ENCODE data around the gene TXNDC11.

The TXNDC11 gene

GRCh38 chr16:11639925-11640899 is 102.4 kb downstream of the TXNDC11 start:
- no peak for TF ChIP-seq CTCF (IDR thresholded peaks at IDR 0.05)
- Histone ChIP-seq H3K27ac (peak overlapping the region; percentile 93 to 99), H3K4me3 (peak overlapping the region; percentile 27)
- peak; percentile 96 for DNase-seq (ENCODE audit: low spot score)

- TF ChIP-seq CTCF (IDR thresholded peaks at IDR 0.05): no peak
- Histone ChIP-seq H3K4me3 (no peak overlapping the region), H3K27ac (peak overlapping the region; percentile 72 to 93)
- DNase-seq (ENCODE audit: low spot score): no peak
These were observed 103.6 kb downstream of the TXNDC11 start for GRCh38 chr16:11639008-11639562.

GRCh38 chr16:11638140-11638539 is 104.5 kb downstream of the TXNDC11 start:
- H3K27ac ChIP-seq: peak overlapping the region in 1 of 2 donors; percentile 13
- no peak for TF ChIP-seq CTCF (IDR thresholded peaks at IDR 0.05)
- H3K4me3 ChIP-seq: no peak overlapping the region
- DNase-seq (ENCODE audit: low spot score): no peak

GRCh38 chr16:11637320-11637719 is 105.3 kb downstream of the TXNDC11 start:
- TF ChIP-seq CTCF (IDR thresholded peaks at IDR 0.05): no peak
- DNase-seq (ENCODE audit: low spot score): no peak
- no peak overlapping the region for H3K27ac ChIP-seq
- no peak overlapping the region for H3K4me3 ChIP-seq

GRCh38 chr16:11636172-11636721 is 106.4 kb downstream of the TXNDC11 start:
- Histone ChIP-seq H3K27ac (no peak overlapping the region), H3K4me3 (no peak overlapping the region)
- no peak for TF ChIP-seq CTCF (IDR thresholded peaks at IDR 0.05)

GRCh38 chr16:11635679-11636171 is 106.9 kb downstream of the TXNDC11 start:
- no peak overlapping the region for H3K27ac ChIP-seq
- H3K4me3 ChIP-seq: no peak overlapping the region
- no peak for TF ChIP-seq CTCF (IDR thresholded peaks at IDR 0.05)
- DNase-seq (ENCODE audit: low spot score): no peak

More at GRCh38 chr16:11636172-11636721, 106.4 kb downstream of the TXNDC11 start:
- no peak for DNase-seq (ENCODE audit: low spot score)

All from coronary artery (tissue), 2 donors.